T1000 (cell line): Measurements from ENCODE around the gene OSBPL9.
"Not testable (repeated sequence)": the region's sequence is repeated elsewhere in the genome, so short reads cannot be mapped to it uniquely, and the experiment has no call there.

ENCODE experiments used
- DNase-seq: peaks from one replicate; lab custom pipeline; 2025; ENCODE audit warnings: mixed read lengths; lab: John Stamatoyannopoulos, UW

The OSBPL9 gene

DNA sequence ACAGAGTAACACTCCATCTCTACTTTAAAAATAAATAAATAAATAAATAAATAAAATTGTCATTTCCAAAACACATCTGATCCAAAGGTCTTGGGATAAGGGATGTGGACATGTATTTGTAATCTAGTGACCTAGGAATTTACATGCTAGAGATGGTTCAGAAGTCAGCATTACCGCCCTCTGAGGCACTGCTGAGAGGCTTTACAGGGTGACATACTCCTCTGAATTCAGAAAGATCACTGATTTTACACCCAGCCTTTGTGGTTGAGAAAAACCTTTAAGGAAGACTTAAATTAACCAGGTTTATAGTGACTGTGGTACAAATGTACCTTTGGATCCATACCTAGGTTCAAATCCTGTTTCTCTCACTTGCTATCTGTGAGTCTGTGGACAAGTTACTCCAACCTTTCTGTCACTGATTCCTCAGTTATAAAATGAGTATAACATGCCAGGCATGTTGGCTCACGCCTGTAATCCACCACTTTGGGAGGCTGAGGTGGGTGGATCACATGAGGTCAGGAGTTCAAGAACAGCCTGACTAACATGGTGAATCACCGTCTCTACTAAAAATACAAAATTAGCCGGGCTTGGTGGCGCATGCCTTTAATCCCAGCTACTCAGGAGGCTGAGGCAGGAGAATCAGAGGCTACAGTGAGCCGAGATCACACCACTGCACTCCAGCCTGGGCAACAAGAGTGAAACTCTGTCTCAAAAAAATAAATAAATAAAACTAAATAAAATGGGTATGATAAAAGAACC is 20.1 kb downstream of the OSBPL9 start:
- DNase-seq, result peak; percentile 70

DNA sequence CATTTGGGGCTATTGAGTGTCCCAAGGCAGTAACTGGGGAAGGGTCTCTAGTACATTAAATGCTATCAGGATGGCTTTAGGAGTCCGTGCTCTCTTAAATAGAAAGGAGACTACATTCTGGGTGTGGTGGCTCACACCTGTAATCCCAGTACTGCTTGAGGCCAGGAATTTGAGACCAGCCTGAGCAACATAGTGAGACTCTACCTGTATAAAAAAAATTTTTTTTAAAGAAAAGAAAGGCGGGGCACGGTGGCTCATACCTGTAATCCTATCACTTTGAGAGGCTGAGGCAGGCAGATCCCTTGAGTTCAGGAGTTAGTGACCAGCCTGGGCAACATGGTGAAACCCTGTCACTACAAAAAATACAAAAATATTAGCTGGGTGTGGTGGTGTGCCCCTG is 21.5 kb downstream of the OSBPL9 start:
- DNase-seq, result no peak

DNA sequence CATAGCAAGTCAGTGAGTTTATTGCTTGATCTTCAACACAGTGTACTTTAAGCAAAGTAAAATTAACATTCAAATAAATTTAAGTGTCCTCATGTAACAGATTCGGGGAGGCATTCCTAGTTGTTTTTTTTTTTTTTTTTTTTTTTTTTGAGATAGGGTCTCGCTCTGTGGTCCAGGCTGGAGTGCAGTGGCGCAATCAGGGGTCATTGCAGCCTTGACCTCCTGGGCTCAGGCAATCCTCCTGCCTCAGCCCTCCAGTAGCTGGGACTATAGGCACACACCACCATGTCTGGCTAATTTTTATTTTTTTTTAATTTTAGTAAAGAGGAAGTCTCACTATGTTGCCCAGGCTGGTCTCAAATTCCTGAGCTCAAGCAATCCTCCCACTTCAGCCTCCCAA is 22.8 kb downstream of the OSBPL9 start:
- no peak for DNase-seq

DNA sequence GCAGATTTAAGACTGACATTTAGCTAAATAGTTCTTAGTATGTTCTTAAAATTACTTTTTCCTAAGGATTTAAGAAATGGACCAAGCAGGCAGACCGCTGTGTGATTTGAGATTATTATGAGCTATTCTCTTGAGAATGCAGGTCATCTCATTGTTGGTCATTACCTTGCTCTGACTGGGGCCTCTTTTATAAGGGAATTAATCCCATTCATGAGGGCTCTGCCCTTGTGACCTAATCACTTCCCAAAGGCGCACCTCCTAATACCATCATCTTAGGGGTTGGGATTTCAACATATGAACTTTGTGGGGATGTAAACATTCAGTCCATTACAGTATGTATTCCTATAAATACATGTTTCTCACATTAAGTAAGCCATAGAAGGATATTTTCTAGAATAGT is 24.2 kb downstream of the OSBPL9 start:
- no peak for DNase-seq

DNA sequence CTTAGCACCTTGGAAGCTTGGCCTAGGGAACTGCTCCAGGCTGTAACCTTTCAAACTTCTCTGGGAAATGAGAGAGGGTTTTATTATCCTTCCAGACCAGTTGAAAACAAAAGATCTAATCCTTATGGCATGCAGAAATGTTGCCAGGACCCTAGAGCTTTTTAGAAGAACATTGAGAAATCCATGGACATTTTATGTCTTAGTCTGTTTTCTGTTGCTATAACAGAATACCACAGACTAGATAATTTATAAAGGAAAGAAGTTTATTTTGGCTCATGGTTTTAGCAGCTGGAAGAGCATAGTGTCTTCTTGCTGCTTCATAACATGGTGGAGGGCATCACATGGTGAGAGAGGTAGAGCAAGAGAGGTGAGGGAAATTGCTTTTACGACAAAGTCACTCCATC is 25.8 kb downstream of the OSBPL9 start:
- peak; percentile 14 for DNase-seq

DNA sequence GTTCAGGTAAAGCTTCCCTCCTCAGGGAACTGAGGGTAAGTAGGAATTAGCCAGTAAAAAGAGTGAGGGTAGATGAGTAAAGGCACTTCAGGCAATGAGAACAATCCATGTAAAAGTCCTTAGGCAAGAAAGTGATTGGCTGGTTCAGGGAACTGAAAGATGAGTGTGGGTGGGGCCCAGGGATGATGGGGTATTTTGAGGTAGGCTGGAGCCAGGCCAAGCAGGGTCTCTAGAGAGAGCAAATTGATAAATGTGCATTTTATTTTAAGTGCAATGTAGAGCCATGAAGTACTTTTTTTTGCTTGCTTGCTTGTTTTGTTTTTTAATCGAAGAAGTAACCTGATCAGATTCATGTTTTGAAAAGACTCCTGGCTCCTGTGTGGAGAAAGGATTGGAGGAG is 26.5 kb downstream of the OSBPL9 start:
- DNase-seq, result no peak

DNA sequence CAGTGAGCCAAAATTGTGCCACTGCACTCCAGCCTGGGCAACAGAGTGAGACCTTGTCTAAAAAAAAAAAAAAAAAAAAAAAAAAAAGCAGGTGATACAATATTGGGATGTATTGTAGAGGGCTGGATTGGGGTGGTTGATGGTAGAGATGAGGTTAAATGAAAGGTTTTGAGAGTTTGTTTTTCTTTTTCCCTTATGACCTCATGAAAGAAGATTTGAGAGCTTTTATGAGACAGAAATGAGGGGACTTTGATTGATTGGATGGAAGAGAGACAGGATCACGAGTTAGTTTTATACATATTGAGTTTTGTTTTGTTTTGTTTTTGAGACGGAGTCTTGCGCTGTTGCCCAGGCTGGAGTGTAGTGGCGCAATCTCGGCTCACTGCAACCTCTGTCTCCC is 27.1 kb downstream of the OSBPL9 start:
- no peak for DNase-seq

DNA sequence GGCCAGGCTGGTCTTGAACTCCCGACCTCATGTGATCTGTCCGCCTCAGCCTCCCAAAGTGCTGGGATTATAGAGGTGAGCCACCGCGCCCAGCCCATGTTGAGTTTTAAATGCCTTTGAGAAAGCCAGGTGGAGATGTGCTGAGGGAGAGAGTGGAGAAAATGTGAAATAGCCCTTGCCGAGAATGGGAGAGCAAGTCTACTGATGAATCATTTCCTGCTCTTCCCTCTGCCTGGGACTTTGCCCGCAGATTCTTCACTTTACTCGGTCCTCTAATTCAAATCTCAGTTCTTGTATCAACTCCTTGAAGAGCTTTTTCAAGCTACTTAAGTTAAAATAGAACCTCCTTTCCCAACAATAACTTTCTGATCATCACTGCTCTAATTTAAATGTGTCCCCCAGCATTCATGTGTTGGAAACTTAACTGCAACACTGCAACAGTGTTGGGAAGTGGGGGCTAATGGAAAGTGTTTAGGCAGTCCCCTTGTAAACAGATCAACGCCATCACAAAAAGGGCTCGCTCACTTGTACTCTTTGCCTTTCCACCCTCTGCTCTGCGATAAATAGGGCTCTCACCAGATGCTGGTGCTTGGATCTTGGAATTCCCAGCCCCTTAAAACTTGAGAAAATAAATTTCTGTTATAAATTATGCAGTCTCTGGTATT is 27.8 kb downstream of the OSBPL9 start:
- peak; percentile 13 for DNase-seq

DNA sequence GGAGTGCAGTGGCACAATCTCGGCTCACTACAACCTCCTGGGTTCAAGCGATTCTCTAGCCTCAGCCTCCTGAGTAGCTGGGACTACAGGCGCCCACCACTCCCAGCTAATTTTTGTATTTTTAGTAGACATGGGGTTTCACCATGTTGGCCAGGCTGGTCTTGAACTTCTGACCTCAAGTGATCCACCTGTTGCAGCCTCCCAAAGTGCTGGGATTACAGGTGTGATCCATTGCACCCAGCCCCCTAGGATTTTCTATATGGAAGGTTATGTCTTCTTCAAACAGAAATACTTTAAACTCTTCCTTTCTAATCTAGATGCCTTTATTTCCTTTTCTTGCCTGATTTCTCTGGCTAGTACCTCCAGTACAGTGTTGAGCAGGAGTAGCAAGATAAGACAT is 29.7 kb downstream of the OSBPL9 start:
- DNase-seq, result not testable (repeated sequence)

DNA sequence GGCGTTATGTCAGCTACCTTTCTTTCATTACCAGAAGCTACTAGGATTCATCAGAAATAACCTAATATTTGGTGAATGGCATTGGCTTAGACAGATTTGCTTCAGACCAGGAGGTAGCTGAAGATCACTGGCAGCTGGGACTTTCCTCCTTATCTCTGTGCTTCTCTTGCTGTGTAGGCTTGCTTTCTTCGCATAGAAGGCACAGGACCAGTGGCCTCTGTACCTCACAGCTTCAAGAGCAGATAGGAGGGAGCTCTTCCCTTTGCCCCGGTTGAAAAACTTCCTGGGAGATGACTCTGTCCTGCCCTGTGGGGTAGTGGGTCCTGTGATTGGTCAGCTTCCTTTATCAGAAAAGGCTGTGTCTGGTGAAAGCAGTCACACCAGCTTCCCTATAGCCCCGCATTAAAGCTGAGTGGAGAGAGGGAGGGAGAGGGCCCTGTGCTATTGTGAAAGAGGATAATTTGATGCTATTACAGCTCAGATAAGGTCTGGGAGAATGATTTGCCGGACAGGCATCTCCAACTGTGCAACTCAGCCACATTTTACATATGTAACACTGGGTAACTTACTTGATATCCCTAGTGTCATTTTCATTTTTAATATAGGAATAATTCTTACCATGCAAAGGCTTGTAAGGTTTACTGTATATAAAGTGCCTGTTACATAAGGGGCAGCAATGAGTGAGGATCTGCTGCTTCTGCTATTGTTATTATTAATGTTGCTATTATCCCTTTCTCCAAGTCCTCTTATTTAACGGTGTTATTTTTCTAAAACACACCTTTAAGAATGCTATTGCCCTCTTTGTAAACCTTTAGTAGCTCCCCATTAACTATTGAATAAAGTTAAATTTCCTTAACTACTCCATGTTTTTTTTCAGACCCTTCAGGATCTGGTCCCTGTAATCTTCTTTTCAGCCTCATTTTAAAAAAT is 31.6 kb downstream of the OSBPL9 start:
- DNase-seq, result peak; percentile 53

DNA sequence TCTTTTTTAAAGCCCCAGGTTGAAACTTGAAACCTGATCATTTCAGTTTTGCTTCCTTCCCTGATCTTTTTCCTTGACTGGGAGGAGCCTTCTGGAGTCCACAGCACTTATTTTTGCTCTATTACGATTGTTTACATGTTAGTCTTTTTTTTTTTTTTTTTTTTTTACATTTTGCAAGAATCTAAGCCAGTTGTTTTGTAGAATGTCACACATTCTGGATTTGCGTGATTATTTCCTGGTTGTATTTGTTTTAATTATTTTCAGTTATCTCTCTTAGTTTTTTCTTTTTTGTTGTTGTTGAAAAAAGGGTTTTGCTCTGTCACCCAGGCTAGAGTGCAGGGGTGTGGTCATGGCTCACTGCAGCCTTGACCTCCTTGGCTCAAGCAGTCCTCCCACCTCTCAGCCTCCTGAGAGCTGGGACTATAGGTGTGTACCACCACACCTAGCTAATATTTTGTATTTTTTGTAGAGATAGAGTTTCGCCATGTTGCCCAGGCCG is 32.8 kb downstream of the OSBPL9 start:
- no peak for DNase-seq

DNA sequence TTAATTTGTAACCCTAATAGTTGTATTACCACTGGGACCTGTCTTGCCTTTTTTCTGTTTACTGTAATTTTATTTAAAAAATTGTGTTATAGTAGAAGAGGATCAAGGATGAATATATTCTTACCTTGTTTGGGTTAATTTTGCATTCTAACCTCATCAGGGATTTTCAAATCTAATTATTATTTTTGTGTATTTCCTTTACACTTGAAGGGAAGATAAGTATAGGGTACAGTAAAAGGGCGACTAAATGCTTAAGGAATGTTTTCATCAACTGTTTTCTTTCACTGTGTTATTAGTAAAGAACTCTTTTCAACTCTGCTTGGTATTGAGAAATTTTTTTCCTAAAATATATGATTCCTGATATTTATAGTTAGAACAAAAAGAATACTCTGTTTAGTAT is 33.3 kb downstream of the OSBPL9 start:
- no peak for DNase-seq

DNA sequence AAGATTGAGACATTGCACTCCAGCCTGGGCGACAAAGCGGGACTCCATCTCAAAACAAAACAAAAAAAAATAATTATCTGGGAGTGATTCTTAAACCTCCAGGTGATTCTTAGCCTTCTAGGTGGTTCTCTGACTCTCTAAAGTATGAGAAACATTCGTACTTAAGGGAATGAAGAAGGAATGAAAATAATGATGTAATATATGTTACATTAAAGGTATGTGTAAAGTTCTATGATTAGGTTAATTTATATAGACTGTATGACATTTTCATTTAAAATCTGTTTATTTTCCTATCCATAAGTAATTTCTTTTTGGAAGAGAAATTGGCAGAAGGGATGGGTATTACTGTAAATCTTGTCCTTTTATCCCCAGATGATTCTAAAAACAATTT is 34.7 kb downstream of the OSBPL9 start:
- DNase-seq, result no peak

DNA sequence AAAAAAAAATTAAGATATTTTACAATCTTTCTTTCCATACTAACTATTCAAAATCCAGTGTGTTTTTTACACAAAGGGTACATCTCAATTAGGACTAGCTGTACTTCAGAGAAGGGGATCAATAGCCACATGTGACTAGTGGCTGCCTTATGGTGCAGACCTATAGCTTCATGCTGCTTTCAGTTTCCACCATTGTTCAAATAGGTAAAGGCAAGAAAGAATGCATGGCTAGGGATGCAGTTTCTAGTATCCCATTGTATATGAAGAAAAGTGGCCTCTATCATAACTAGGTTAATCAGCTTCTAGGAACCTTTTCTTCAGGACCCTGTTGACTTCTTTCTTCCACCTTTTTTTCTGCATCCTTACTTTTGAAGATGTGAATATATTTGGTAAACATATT is 35.7 kb downstream of the OSBPL9 start:
- no peak for DNase-seq

DNA sequence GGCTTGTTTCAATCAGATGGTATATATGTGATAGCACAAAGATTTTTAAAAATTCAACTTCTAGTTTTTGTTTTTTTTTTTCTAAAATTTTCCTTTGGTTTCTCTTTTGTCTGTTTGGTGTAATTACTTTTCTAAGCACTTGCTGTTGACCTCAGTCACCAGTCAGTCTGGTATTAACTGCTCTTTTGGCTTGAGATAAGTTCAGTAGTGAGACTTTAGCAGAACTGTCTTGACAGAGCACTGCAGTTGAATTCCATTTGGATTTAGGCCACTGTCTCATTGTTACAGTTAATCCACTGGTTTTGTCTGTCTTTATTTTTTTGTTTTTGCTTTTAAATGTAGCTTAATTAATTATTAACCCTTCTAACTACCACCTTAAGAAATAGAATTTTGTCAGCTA is 36.2 kb downstream of the OSBPL9 start:
- no peak for DNase-seq

DNA sequence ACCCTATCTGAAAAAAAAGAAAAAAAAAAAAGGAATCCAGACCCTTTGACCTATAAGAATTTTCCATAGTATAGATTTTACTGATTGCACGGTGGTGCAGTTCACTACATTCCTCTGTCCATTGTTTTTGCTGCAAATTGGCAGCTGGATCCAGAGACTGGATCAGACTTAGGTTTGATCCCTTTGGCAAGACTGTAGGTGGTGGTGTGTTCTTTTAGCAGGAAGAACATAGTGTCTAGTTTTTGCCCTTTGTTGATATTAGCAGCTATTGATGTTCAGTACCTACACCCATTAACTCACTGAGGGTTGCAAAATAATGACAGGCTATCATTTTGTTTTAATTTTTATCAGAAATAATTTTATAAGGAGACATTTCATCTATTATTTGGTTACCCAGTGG is 37.1 kb downstream of the OSBPL9 start:
- DNase-seq, result no peak

DNA sequence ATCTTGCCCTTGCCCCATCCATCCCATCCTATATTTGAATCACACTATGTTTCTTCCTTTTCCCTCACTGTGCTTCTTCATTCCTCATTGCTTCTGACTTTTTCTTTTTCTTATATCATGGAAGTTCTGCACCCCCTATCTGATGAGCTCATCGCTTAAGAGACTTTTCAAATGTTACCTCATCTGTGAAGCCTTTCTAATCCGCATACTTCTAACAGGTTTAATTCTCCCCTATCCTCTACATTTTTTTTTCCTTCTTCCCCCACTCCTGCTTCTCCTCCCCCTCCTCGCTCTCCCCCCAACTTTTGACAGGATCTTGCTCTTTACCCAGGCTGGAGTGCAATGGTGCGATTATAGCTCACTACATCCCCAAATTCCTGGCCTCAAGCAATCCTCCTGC is 39.5 kb downstream of the OSBPL9 start:
- no peak for DNase-seq

DNA sequence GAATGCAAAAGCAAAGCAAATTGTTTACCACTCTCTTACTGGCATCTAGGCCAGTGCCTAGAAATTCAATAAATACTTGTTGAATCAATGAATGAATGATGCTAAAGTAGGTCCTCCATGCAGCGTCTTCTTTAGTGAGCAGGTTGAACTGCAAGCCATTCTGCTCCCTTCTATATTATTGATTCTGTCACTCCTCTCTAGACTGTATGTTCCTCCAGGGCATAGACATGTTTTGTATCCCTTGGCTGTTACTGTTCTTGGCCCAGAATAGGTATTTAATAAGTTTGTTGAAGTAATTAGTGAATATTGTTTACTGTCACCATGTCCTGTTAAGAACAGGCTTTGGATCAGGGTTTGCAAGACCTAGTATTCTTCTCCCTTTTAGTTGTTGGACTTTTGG is 43.7 kb downstream of the OSBPL9 start:
- no peak for DNase-seq

DNA sequence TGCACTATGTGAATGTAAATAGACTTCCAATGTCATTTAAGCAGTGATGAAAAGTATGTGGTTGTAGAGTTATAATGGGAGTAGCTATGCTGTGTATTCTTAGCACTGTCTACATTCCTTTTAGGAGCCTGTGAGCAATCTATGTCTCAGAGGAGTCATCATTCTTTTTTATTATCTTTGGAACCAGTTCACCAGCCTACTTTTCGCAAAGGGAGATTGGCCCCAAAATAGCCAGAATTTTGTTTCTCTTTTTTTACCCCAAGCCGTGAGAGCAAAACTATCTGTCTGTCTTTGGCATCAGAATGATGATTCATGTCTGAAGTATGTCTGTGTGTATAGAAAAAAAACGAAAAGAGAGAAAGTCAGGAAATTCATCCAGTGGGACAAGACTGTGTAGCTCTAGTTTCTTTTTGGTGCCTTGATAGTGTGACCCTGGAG is 44.2 kb downstream of the OSBPL9 start:
- DNase-seq, result peak; percentile 60

DNA sequence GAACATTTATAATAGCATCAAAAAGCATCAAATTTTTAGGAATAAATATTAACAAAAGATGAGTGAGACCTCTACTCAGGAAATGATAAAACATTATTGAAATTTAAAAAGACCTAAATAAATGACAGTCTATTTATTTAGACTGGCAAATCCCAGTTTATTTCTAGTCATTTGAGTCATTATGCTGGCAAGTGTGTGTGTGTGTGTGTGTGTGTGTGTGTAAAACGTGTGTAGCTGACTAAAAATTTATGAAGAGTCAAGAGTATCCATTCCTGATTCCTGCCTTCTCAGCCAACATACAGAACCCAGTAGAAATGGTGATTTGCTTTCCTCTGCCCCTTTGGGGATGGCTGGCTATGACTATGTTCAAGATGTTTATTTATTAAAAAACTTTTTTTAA is 46.2 kb downstream of the OSBPL9 start:
- no peak for DNase-seq

DNA sequence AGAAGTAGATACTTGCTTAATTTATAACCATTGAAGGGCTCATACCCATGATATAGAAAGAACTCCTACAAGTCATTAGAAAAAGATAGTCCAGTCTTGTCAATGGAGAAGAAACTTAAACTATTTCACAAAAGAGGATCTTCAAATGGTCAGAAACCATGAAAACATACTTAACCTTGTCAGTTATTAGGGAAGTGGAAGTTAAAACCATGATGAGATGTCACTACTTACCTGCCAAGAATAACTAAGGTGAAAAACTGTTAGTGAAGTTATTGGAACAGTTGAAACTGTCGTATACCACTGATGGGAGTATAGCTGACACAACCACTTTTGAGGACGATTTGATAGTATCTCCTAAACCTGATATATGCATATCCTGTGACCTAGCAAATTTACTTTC is 46.8 kb downstream of the OSBPL9 start:
- DNase-seq, result no peak

DNA sequence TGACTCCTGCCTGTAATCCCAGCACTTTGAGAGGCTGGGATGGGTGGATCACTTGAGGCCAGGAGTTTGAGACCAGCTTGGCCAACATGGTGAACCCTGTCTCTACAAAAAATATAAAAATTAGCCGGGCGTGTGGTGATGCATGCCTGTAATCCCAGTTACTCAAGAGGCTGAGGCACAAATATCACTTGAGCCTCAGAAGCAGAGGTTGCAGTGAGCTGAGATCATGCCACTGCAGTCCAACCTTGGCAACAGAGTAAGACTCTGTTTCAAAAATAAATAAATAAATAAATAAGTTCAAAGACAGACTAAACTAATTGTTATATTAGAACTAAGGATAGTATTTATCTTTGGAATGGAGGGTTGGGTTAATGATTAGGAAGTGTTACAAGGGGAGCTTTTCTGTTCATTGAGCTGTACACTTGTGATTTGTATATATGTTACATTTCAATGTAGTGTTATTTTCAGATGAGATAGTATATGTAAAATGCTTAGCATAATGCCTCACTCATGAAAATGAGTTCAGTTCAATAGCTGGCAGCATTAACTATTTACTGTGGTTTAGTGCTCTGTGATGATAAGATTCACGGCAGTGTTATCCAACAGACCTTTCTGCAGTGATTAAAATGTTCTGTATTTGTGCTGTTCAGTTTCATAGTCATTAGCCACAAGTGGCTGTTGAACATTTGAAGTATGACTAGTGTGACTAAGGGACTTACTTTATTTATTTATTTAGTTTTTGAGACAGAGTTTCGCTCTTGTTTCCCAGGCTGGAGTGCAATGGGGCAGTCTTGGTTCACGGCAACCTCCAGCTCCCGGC is 47.7 kb downstream of the OSBPL9 start:
- no peak for DNase-seq
